Stomach (tissue), 9 donors: ENCODE data around the gene FUCA1. TPM values are rescaled to one million over a fixed set of nuclear protein-coding genes. Genes with fewer than 3 reads are reported as not detected.

Source experiments
- DNase-seq, 2 donors: peaks; one replicate each; pipeline versions ENCODE4 v3.0.0 to v3.0.0-alpha.2; 2013 to 2019
- H3K27ac ChIP-seq, 5 donors: fragments of 200-600 bp in 4 of 5; sonication (generic) in 4 of 5; one replicate each; pipeline ENCODE4 v1.5.1; 2013 to 2019; ENCODE audit warnings: mild to moderate bottlenecking in 1 of 5, moderate library complexity in 1 of 5
- H3K27me3 ChIP-seq, 3 donors: fragments of 200-600 bp; sonication (generic); one replicate each; pipeline ENCODE4 v1.5.1; 2017 to 2019; ENCODE audit warnings: mixed run types in 1 of 3
- H3K36me3 ChIP-seq, 4 donors: fragments of 200-600 bp; sonication (generic); 1 replicate in 3 of 4; 2 replicates in 1 of 4; pipeline ENCODE4 v1.5.1; 2016 to 2019
- H3K4me1 ChIP-seq, 4 donors: fragments of 200-600 bp; sonication (generic); one replicate each; pipeline ENCODE4 v1.5.1; 2016 to 2019
- H3K4me3 ChIP-seq, 4 donors: fragments of 200-600 bp; sonication (generic) in 3 of 4; one replicate each; pipeline ENCODE4 v1.5.1; 2016 to 2019; ENCODE audit warnings: mild to moderate bottlenecking in 1 of 4
- H3K9me3 ChIP-seq, 4 donors: fragments of 200-600 bp; sonication (generic); one replicate each; pipeline ENCODE4 v1.5.1; 2016 to 2019
- EP300 ChIP-seq: sonication (generic); formaldehyde crosslinking; IDR thresholded peaks from one replicate; pipeline ENCODE4 v1.6.1; 2017; ENCODE audit warnings: antibody characterized with exemption
- POLR2A ChIP-seq, 4 donors: fragments of 450-650 bp; IDR thresholded peaks; one replicate each; pipeline ENCODE4 v1.6.1; 2016; ENCODE audit warnings: antibody characterized with exemption in 4 of 4, control low read depth in 2 of 4, mild to moderate bottlenecking in 1 of 4, moderate library complexity in 1 of 4
- POLR2AphosphoS5 ChIP-seq, 3 donors: sonication (generic); formaldehyde crosslinking; IDR thresholded peaks; one replicate each; pipeline ENCODE4 v1.6.1; 2016; ENCODE audit warnings: antibody characterized with exemption in 3 of 3
- WGBS, 5 donors: extraction: QIAGEN DNeasy Blood & Tissue Kit in 3 of 5; methylation state at CpG; one replicate each; pipeline versions ENCODE4 v1.1.5 to v1.1.7; 2013 to 2018; 5-methylcytosine and 5-hydroxymethylcytosine counted together
- intact Hi-C: fragments of 100-400 bp; cut with DNase I; formaldehyde crosslinking; loops from one replicate; pipeline ENCODE4 v1.15.1; 2023; ENCODE audit warnings: low total_unique reads
- polyA plus RNA-seq, 3 donors: library from polyadenylated mRNA; stranded (reverse); fragments of 200-250 nt; gene quantifications; one replicate each; pipeline ENCODE4 v1.2.3, GENCODE V29; 2013
- total RNA-seq, 5 donors: library from RNA; depleted of rRNA; stranded (reverse); fragments of >200 nt; gene quantifications; one replicate each; pipeline versions ENCODE4 v1.1.0 to v1.2.3, GENCODE V29; 2014 to 2016
- TF ChIP-seq, protein P1 (sequence below), 7 experiments: fragments of 450-650 bp in 4 of 7; fragments of 200-600 bp in 3 of 7; sonication (generic) in 3 of 7; IDR thresholded peaks; one replicate each; pipeline ENCODE4 v1.5.1; 2016 to 2019; ENCODE audit warnings: antibody characterized with exemption in 7 of 7, control low read depth in 2 of 7, mild to moderate bottlenecking in 1 of 7
- donor health status: healthy with polysubstance abuse.
- donor health status: Bipolar disorder and iron deficiency.
- donor health status: healthy.

FUCA1 gene
- total and polyA plus RNA-seq, 8 donors = 4.1 to 80.0 (median 23.0) TPM

DNA sequence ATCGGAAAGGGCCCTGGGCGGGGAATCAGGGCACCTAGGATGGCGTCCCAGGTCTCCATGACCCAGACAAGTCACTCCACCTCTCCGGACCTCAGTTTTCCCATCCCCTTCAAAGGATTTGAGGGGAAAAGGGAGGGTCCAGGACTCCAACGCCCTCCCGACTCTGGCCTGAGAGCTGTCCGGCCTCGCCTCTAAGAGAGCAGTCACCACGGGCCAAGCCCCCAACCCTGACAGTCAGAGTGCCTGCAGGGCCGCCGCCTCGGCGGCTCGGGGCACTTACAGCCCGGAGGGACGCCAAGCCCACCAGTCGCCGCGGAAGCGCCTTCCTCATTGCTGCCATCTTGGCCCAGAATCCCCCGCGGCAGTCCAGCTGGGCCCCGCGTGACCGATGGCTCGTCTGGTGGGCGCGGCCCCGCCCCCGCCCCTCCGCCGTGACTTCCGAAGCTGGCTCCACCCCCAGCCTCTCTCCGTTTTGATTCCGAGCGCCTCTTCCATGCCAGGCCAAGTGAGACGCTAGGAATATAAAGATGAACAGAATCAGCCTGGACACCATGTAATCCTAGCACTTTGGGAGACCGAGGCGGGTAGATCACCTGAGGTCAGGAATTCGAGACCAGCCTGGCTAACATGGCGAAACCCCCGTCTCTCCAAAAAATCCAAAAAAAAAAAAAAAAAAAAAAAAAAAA lies 42.9 kb downstream of the FUCA1 start, which contains the start of gene HMGCL:
HMGCL (minus strand) TSS at position 354 of the 686 bp plus-strand sequence; CDS start at position 340, 14 bp downstream.
- TF ChIP-seq POLR2AphosphoS5 (IDR thresholded peaks at IDR 0.05) = peak; percentile 91 to 98 (median 98)
- TF ChIP-seq, protein P1, sequence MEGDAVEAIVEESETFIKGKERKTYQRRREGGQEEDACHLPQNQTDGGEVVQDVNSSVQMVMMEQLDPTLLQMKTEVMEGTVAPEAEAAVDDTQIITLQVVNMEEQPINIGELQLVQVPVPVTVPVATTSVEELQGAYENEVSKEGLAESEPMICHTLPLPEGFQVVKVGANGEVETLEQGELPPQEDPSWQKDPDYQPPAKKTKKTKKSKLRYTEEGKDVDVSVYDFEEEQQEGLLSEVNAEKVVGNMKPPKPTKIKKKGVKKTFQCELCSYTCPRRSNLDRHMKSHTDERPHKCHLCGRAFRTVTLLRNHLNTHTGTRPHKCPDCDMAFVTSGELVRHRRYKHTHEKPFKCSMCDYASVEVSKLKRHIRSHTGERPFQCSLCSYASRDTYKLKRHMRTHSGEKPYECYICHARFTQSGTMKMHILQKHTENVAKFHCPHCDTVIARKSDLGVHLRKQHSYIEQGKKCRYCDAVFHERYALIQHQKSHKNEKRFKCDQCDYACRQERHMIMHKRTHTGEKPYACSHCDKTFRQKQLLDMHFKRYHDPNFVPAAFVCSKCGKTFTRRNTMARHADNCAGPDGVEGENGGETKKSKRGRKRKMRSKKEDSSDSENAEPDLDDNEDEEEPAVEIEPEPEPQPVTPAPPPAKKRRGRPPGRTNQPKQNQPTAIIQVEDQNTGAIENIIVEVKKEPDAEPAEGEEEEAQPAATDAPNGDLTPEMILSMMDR (IDR thresholded peaks at IDR 0.05) = no peak
- TF ChIP-seq POLR2A (IDR thresholded peaks at IDR 0.05) = peak in 2 of 4 donors; percentile 54 to 67
- TF ChIP-seq EP300 = no peak
- peak within 1 kb of the TSS; percentile 74 to 98 (median 92) for H3K4me3 ChIP-seq
- peak within 1 kb of the TSS; percentile 85 to 97 (median 95) for H3K27ac ChIP-seq
- no peaks in the 10 kb centered on the region for H3K9me3 ChIP-seq
- peaks cover 1 to 21% (median 13%) of the 10 kb centered on the region in 4 donors for H3K4me1 ChIP-seq
- H3K36me3 ChIP-seq = peaks cover 0 to 3% (median 2%) of the 10 kb centered on the region in 4 donors
- H3K27me3 ChIP-seq = no peaks in the 10 kb centered on the region
- DNase-seq = peak; percentile 93 to 98
- intact Hi-C loops = no loop called here
- 0% methylated on average over 30 to 42 of the region's 42 CpGs for WGBS, 5 donors

DNA sequence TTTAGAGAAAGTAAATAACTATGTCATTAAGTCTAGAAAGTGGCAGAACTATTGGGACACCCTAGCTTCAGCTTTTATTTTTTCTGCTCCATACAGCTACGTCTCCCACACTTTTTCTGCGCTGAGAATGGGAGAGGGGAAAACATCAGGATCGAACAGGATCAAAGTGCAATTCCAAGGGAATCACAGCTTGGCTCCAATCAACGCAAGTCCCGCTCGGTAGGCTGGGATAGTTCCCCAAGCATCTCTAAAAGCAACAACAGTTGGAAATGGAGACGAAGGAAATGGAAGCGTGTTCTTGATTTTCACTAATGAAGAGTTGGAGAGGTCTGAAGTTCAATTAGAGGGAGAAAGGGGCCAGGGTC lies 43.4 kb downstream of the FUCA1 start:
- peak overlapping the region; percentile 74 to 98 (median 92) for H3K4me3 ChIP-seq
- 2 to 5% (median 3%) methylated on average over 8 of the region's 8 CpGs for WGBS, 5 donors

DNA sequence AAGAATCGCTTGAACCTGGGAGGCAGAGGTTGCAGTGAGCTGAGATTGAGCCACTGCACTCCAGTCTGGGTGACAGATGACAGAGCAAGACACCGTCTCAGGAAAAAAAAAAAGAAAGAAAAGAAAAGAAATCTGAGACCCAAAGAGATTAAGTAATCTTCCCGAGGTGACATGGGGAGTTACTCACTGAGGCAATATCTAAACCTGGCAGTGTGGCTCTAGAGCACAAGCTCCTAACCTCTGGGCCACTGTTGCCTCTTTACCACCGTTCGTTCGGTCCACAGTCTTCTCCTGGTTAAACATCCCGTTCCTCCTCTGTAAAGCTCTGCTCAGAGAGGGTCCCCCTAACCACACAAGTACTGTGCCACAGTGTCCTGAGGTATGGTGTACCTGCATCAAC lies 44.3 kb downstream of the FUCA1 start:
- no peak for DNase-seq
- 81 to 86% (median 82%) methylated on average over 7 of the region's 7 CpGs for WGBS, 5 donors
- Histone ChIP-seq H3K4me1 (peaks cover 0 to 19% (median 13%) of the 10 kb centered on the region in 4 donors), H3K4me3 (peak overlapping the region in 1 of 4 donors; percentile 74), H3K36me3 (peaks cover 0 to 18% (median 15%) of the 10 kb centered on the region in 4 donors), H3K9me3 (no peaks in the 10 kb centered on the region), H3K27ac (no peak overlapping the region), H3K27me3 (no peaks in the 10 kb centered on the region)
- intact Hi-C loops = no loop called here
- TF ChIP-seq EP300 = no peak
- TF ChIP-seq POLR2AphosphoS5 (IDR thresholded peaks at IDR 0.05) = no peak
- no peak for TF ChIP-seq POLR2A (IDR thresholded peaks at IDR 0.05)
- TF ChIP-seq, protein P1 (IDR thresholded peaks at IDR 0.05) = no peak

More for the DNA sequence above, 43.4 kb downstream of the FUCA1 start:
- Histone ChIP-seq H3K4me1 (peaks cover 0 to 19% (median 13%) of the 10 kb centered on the region in 4 donors), H3K27ac (peak overlapping the region; percentile 85 to 97 (median 95)), H3K36me3 (peaks cover 0 to 9% (median 7%) of the 10 kb centered on the region in 4 donors), H3K9me3 (no peaks in the 10 kb centered on the region), H3K27me3 (no peaks in the 10 kb centered on the region)
- intact Hi-C loops = no loop called here
- peak in 1 of 2 donors; percentile 44 for DNase-seq
- TF ChIP-seq, protein P1 (IDR thresholded peaks at IDR 0.05) = no peak
- TF ChIP-seq POLR2A (IDR thresholded peaks at IDR 0.05) (no peak), EP300 (no peak), POLR2AphosphoS5 (IDR thresholded peaks at IDR 0.05) (no peak)

DNA sequence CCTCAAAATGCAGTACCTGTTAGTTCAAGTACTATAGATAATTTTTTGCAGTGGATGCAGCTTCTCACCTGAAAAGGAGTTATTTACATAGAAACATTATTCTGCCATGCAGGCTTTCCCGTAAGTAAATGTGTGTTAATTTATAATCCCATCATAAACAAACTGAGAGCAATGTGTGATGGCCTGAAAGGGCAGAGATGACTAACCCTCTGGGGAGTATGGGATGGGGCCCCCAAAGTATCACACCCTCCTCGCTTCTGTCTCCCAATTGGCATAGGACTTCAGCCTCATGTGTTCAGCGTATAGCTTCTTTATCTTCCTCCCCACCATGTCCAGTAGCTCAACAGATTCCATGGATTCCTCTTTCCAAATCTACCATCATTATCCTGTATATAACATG lies 50.5 kb downstream of the FUCA1 start:
- no peak overlapping the region for H3K27ac ChIP-seq
- intact Hi-C loops = no loop called here
- no peaks in the 10 kb centered on the region for H3K27me3 ChIP-seq
- peaks cover 41 to 79% (median 76%) of the 10 kb centered on the region in 4 donors for H3K36me3 ChIP-seq
- 75 to 88% (median 82%) methylated on average over 3 of the region's 3 CpGs for WGBS, 5 donors
- no peak overlapping the region for H3K4me3 ChIP-seq
- no peak for DNase-seq
- H3K9me3 ChIP-seq = no peaks in the 10 kb centered on the region
- TF ChIP-seq POLR2A (IDR thresholded peaks at IDR 0.05) (no peak), POLR2AphosphoS5 (IDR thresholded peaks at IDR 0.05) (no peak), EP300 (no peak)
- TF ChIP-seq, protein P1 (IDR thresholded peaks at IDR 0.05) = no peak
- peaks cover 0 to 5% (median 0%) of the 10 kb centered on the region in 4 donors for H3K4me1 ChIP-seq
